ENCODE results near the gene SYT15.

SYT15 gene

DNA sequence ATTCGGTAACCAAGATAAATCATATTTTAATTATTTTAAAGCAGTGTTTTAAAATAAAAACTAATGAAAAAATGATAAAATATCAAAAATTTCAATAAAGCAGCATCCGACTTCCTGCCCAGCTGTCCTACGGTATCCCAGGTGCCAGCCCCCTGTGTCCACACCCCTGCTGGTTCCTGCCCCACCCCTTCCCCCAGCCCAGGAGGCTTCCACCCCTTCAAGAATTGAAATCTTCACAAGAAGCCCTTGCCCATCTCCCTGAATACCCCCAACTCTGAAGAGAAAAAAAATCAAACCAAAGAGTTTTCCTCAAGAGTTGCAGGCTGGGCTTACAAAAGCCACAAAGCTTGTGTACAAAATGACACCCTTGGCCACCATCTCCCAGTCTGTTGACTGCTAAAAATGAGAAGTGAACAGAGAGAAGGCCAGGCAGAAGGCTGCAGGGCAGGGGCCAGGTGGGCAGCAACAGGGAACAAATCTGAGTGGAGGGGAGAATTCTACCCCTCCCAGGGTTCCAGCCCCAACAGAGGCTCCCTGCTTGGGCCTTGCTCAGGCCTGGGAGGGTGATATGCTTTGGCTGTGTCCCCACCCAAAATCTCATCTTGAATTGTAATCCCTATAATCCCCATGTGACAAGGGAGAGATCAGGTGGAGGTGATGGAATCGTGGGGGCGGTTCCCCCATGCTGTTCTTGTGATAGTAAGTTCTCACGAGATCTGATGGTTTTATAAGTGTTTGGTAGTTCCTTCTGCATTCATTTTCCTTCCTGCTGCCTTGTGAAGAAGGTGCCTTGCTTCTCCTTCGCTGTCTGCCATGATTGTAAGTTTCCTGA lies 37.0 kb upstream of the SYT15 start:
- no peaks in the 10 kb centered on the region for H3K4me1 ChIP-seq (ENCODE audit: insufficient read depth, low read length, poor library complexity, severe bottlenecking)
- H3K27me3 ChIP-seq (ENCODE audit: insufficient read depth, low read length, poor library complexity, severe bottlenecking), result no peaks in the 10 kb centered on the region
- H3K4me2 ChIP-seq (ENCODE audit: low read depth, low read length, poor library complexity, severe bottlenecking), result no peak overlapping the region
- H3K9me2 ChIP-seq (replicated peaks; ENCODE audit: low read depth, low read length), result no peaks in the 10 kb centered on the region
- TF ChIP-seq, protein P1, sequence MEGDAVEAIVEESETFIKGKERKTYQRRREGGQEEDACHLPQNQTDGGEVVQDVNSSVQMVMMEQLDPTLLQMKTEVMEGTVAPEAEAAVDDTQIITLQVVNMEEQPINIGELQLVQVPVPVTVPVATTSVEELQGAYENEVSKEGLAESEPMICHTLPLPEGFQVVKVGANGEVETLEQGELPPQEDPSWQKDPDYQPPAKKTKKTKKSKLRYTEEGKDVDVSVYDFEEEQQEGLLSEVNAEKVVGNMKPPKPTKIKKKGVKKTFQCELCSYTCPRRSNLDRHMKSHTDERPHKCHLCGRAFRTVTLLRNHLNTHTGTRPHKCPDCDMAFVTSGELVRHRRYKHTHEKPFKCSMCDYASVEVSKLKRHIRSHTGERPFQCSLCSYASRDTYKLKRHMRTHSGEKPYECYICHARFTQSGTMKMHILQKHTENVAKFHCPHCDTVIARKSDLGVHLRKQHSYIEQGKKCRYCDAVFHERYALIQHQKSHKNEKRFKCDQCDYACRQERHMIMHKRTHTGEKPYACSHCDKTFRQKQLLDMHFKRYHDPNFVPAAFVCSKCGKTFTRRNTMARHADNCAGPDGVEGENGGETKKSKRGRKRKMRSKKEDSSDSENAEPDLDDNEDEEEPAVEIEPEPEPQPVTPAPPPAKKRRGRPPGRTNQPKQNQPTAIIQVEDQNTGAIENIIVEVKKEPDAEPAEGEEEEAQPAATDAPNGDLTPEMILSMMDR (conservative IDR thresholded peaks at IDR 0.05; ENCODE audit: low read length), result no peak
- no peak for TF ChIP-seq EZH2phosphoT487 (IDR thresholded peaks at IDR 0.05; ENCODE audit: borderline replicate concordance)
- no peaks in the 10 kb centered on the region for H3K9me3 ChIP-seq (ENCODE audit: insufficient read depth, low read depth, low read length)
- no peak overlapping the region for H2AFZ ChIP-seq (ENCODE audit: low read length)
- H3K79me2 ChIP-seq (ENCODE audit: insufficient read depth, low read length), result no peaks in the 10 kb centered on the region
- H3K9ac ChIP-seq (ENCODE audit: low read depth, low read length, poor library complexity, severe bottlenecking), result no peak overlapping the region
- no peaks in the 10 kb centered on the region for H3F3A ChIP-seq (ENCODE audit: low read depth)
- no peaks in the 10 kb centered on the region for H3K36me3 ChIP-seq (ENCODE audit: insufficient read depth, low read length)
- no peaks in the 10 kb centered on the region for H4K20me1 ChIP-seq (ENCODE audit: insufficient read depth, low read length, poor library complexity, severe bottlenecking)
- no peak overlapping the region for H3K4me3 ChIP-seq (ENCODE audit: low read length, poor library complexity, severe bottlenecking)

DNA sequence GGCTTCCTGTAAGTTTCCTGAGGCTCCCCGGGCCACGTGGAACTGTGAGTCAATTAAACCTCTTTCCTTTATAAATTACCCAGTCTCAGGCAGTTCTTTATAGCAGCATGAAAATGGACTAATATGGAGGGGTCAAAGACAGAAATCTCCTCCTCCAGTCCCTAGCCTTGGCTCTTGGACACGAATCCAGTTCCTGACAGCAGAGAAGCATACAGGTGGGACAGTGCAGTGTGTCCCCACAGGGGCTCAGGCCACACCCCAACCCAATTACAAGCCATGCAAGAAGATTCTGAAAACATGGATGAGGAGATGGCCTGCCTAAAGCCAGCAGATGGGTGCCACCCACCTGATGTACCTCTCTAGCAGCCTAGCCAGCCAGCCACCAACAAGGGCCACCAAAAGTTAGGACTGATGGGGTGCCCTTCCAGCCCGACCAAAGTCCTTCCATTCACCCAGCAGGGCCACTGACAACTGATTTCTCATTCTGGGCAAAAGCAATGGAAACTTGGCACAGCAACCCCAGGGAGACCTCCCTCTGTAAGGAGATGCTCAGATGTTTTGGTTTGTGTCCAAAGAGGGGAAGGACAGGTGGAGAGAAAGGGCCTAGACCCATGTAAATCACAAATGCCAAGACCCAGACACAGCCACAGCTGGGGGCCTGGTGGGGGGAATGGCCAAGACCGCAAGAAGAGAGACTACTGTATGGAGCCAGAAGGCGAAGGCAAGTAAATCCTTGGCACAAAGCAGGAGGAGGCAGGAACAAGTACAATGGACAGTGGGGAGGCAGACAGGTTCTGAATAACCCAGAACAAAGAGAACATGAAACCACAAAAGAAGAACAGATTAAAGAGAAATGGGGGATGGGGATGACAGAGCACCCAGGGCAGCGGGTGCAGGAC lies 36.1 kb upstream of the SYT15 start:
- H3F3A ChIP-seq (ENCODE audit: low read depth), result no peaks in the 10 kb centered on the region
- H3K27me3 ChIP-seq (ENCODE audit: insufficient read depth, low read length, poor library complexity, severe bottlenecking), result no peaks in the 10 kb centered on the region
- no peaks in the 10 kb centered on the region for H4K20me1 ChIP-seq (ENCODE audit: insufficient read depth, low read length, poor library complexity, severe bottlenecking)
- H2AFZ ChIP-seq (ENCODE audit: low read length), result no peak overlapping the region
- H3K4me1 ChIP-seq (ENCODE audit: insufficient read depth, low read length, poor library complexity, severe bottlenecking), result no peaks in the 10 kb centered on the region
- no peak overlapping the region for H3K9ac ChIP-seq (ENCODE audit: low read depth, low read length, poor library complexity, severe bottlenecking)
- H3K4me2 ChIP-seq (ENCODE audit: low read depth, low read length, poor library complexity, severe bottlenecking), result no peak overlapping the region
- H3K36me3 ChIP-seq (ENCODE audit: insufficient read depth, low read length), result no peaks in the 10 kb centered on the region
- no peaks in the 10 kb centered on the region for H3K79me2 ChIP-seq (ENCODE audit: insufficient read depth, low read length)
- TF ChIP-seq, protein P1 (conservative IDR thresholded peaks at IDR 0.05; ENCODE audit: low read length), result no peak
- TF ChIP-seq EZH2phosphoT487 (IDR thresholded peaks at IDR 0.05; ENCODE audit: borderline replicate concordance), result no peak
- H3K4me3 ChIP-seq (ENCODE audit: low read length, poor library complexity, severe bottlenecking), result no peak overlapping the region
- H3K9me2 ChIP-seq (replicated peaks; ENCODE audit: low read depth, low read length), result no peaks in the 10 kb centered on the region
- H3K9me3 ChIP-seq (ENCODE audit: insufficient read depth, low read depth, low read length), result no peaks in the 10 kb centered on the region

DNA sequence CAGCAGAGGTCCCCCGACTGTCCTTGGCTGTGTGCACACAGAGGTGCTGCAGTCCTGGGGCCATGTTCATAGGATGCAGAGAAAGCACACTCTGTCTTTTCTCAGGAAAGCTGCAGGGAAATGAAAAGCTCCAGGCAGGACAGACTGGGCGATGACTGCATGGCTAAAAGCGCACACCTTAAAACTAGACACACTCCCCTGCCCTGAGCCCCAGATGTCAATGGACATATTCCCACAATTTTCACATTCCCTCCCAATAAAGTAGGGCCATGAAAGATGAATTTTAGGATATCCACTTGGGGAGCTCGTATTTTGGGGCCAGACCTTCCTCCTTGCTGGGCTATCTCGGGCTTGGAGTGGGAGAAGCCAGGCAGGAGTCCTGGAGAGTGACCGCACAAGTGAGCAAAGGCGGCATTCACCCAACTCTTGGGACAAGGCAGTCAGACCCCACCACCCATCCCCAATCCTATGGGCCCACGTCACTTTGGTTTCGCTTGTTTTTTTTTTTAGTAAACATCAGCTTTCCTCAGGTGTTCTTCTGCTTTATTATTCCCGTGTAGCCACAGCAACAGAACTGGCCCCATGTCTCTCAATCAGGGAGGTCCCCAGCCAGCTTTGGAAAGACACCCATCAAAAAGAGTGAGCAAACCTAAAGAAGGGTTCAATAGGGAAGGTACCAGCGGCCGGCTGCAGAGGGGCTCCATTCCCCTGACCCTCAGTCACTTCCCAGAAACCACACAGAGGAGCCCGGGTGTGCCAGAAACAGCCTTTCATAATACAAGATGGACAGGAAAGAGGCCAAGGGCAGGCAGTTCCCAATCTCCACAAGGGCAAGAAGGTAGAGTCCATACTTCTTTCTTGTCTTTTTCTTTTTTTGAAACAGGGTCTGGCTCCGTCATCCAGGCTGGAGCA lies 35.2 kb upstream of the SYT15 start:
- TF ChIP-seq, protein P1 (conservative IDR thresholded peaks at IDR 0.05; ENCODE audit: low read length), result no peak
- no peak for TF ChIP-seq EZH2phosphoT487 (IDR thresholded peaks at IDR 0.05; ENCODE audit: borderline replicate concordance)
- no peaks in the 10 kb centered on the region for H3K4me1 ChIP-seq (ENCODE audit: insufficient read depth, low read length, poor library complexity, severe bottlenecking)
- no peaks in the 10 kb centered on the region for H3K36me3 ChIP-seq (ENCODE audit: insufficient read depth, low read length)
- H3K4me3 ChIP-seq (ENCODE audit: low read length, poor library complexity, severe bottlenecking), result no peak overlapping the region
- H3K27me3 ChIP-seq (ENCODE audit: insufficient read depth, low read length, poor library complexity, severe bottlenecking), result no peaks in the 10 kb centered on the region
- H3K79me2 ChIP-seq (ENCODE audit: insufficient read depth, low read length), result no peaks in the 10 kb centered on the region
- H3K9me3 ChIP-seq (ENCODE audit: insufficient read depth, low read depth, low read length), result no peaks in the 10 kb centered on the region
- H3K9ac ChIP-seq (ENCODE audit: low read depth, low read length, poor library complexity, severe bottlenecking), result no peak overlapping the region
- no peaks in the 10 kb centered on the region for H4K20me1 ChIP-seq (ENCODE audit: insufficient read depth, low read length, poor library complexity, severe bottlenecking)
- H3K4me2 ChIP-seq (ENCODE audit: low read depth, low read length, poor library complexity, severe bottlenecking), result no peak overlapping the region
- H3K9me2 ChIP-seq (replicated peaks; ENCODE audit: low read depth, low read length), result no peaks in the 10 kb centered on the region
- no peak overlapping the region for H2AFZ ChIP-seq (ENCODE audit: low read length)
- no peaks in the 10 kb centered on the region for H3F3A ChIP-seq (ENCODE audit: low read depth)
